CD4-positive, alpha-beta T cell (primary cell): ENCODE measurements around the gene THBS4. TPM values are rescaled to one million over a fixed set of nuclear protein-coding genes. Genes with fewer than 3 reads are reported as not detected.

ENCODE experiments used
- ATAC-seq: fragments of 200-7000 bp; cut with Tn5 transposase; one replicate; pipeline ENCODE4 v1.10.0; 2022; ENCODE audit warnings: mild to moderate bottlenecking; ENCODE audit not compliant: poor library complexity
- CTCF ChIA-PET: fragments of 350-600 bp; sonication (Branson Sonifier 250); formaldehyde crosslinking; loops from one replicate; lab custom pipeline; 2021; ENCODE audit warnings: antibody characterized with exemption, inconsistent platforms; lab: Charles Lee
- POLR2A ChIA-PET: fragments of 350-600 bp; sonication (Branson Sonifier 250); formaldehyde crosslinking; loops from one replicate; lab custom pipeline; 2021; ENCODE audit warnings: antibody characterized with exemption, inconsistent platforms; lab: Charles Lee
- DNase-seq, 14 experiments: peaks; one replicate each; pipeline ENCODE4 v3.0.0-alpha.2; 2013 to 2020; ENCODE audit warnings: mixed read lengths in 2 of 14
- H3K27ac ChIP-seq, 2 donors: one replicate each; pipeline versions ENCODE4 v1.5.1 to v1.7.0; 2013; ENCODE audit warnings: low read length in 2 of 2, low read depth in 1 of 2, mild to moderate bottlenecking in 1 of 2
- H3K27me3 ChIP-seq, 2 experiments: 1 replicate in 1 of 2; 2 replicates in 1 of 2; pipeline versions ENCODE4 v1.6.1 to v1.7.0; 2013; ENCODE audit warnings: low read length in 2 of 2, control low read depth in 1 of 2, mild to moderate bottlenecking in 1 of 2, moderate library complexity in 1 of 2; ENCODE audit not compliant: insufficient read depth in 2 of 2, control insufficient read depth in 1 of 2
- H3K36me3 ChIP-seq: one replicate; pipeline ENCODE4 v1.6.1; 2013; ENCODE audit warnings: low read length, control low read depth; ENCODE audit not compliant: insufficient read depth
- H3K4me1 ChIP-seq: one replicate; pipeline ENCODE4 v1.6.1; 2013; ENCODE audit warnings: low read length, control low read depth; ENCODE audit not compliant: insufficient read depth
- H3K4me3 ChIP-seq: one replicate; pipeline ENCODE4 v1.5.1; 2013; ENCODE audit warnings: mild to moderate bottlenecking, low read length, moderate library complexity
- H3K9me3 ChIP-seq, 2 experiments: 1 replicate in 1 of 2; 2 replicates in 1 of 2; pipeline versions ENCODE4 v1.6.1 to v1.7.0; 2013; ENCODE audit warnings: low read length in 2 of 2, mild to moderate bottlenecking in 2 of 2, control low read depth in 1 of 2, moderate library complexity in 1 of 2; ENCODE audit not compliant: control insufficient read depth in 1 of 2, insufficient read depth in 1 of 2
- H3K27ac Mint-ChIP-seq: one replicate; pipeline ENCODE4 v1.8.0; 2020; ENCODE audit warnings: mixed read lengths
- H3K27me3 Mint-ChIP-seq: one replicate; pipeline ENCODE4 v1.8.0; 2021; ENCODE audit warnings: mixed read lengths
- H3K36me3 Mint-ChIP-seq: one replicate; pipeline ENCODE4 v1.8.0; 2021; ENCODE audit warnings: low read depth, mixed read lengths
- H3K4me1 Mint-ChIP-seq: one replicate; pipeline ENCODE4 v1.8.0; 2021; ENCODE audit warnings: low read depth, mixed read lengths
- H3K4me3 Mint-ChIP-seq: one replicate; pipeline ENCODE4 v1.8.0; 2020; ENCODE audit warnings: mild to moderate bottlenecking, mixed read lengths
- H3K9me3 Mint-ChIP-seq: one replicate; pipeline ENCODE4 v1.8.0; 2020; ENCODE audit warnings: mixed read lengths
- CTCF ChIP-seq: fragments of 200-600 bp; IDR thresholded peaks from one replicate; pipeline ENCODE4 v1.8.0; 2022; ENCODE audit warnings: antibody characterized with exemption, mild to moderate bottlenecking
- intact Hi-C, 2 experiments: fragments of 100-400 bp; cut with DNase I in 1 of 2; cut with micrococcal nuclease in 1 of 2; formaldehyde crosslinking; loops; one replicate each; pipeline versions ENCODE4 v1.15.1 to v1.9.0; 2023 to 2025; cut with DNase I, micrococcal nuclease
- total RNA-seq, 174 experiments: library from RNA in 2 of 174; stranded (reverse) in 2 of 174; gene quantifications; one replicate each; pipeline ENCODE4 v1.2.3 and lab custom pipeline; 2021 to 2026

Gene THBS4
- total RNA-seq, 2 experiments from 2014 or later, result 0.47 to 0.85 TPM

DNA sequence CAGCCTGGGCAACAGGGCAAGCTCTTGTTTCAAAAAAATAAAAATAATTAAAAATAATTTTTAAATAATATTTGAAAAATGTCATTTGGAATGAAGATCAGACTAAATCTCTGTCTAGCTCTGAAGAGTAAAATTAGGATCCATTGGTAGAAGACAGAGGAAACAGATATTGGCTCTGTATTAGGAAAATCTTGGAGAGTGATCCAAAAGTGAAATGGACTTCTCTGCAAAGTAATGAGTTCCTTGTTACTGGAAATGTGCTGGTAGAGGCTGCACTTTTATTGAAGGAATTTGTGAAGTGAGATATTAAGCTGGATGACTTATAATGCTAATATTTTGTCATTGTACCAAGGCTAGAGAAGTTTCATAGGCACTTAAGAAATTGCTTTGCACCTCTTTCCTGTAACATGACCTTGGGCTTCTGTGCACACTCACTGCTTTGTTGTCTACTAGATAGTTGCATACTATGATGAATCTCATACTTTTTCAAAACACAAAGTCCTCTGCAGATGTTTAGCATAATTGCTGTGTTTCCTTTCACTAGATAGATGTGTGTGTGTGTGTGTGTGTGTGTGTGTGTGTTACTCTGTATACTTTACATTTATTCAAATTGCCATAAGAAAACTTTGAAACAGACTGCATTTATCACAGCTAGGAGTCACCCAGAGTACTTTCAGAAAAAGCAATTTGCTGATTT is 13.1 kb downstream of the THBS4 start:
- POLR2A ChIA-PET, result no interaction called here
- peaks cover 29% of the 10 kb centered on the region for H3K27me3 Mint-ChIP-seq
- H3K4me3 Mint-ChIP-seq, result no peak overlapping the region
- Histone ChIP-seq H3K36me3 (no peaks in the 10 kb centered on the region), H3K27me3 (peaks cover 0 to 12% of the 10 kb centered on the region in 2 experiments), H3K27ac (no peak overlapping the region), H3K4me3 (no peak overlapping the region), H3K4me1 (no peaks in the 10 kb centered on the region), H3K9me3 (no peaks in the 10 kb centered on the region)
- intact Hi-C loops, result no loop called here
- no peaks in the 10 kb centered on the region for H3K4me1 Mint-ChIP-seq
- DNase-seq, result no peak
- H3K9me3 Mint-ChIP-seq, result no peaks in the 10 kb centered on the region
- no peak overlapping the region for H3K27ac Mint-ChIP-seq
- TF ChIP-seq CTCF, result no peak
- no peak for ATAC-seq
- no peaks in the 10 kb centered on the region for H3K36me3 Mint-ChIP-seq
- CTCF ChIA-PET, result no interaction called here

GRCh38 chr5:80052464-80052863 is 17.3 kb downstream of the THBS4 start:
- DNase-seq (no peak), ATAC-seq (no peak)
- peaks cover 0 to 5% of the 10 kb centered on the region in 2 experiments for H3K27me3 ChIP-seq
- intact Hi-C loops, result no loop called here
- H3K27ac ChIP-seq, result no peak overlapping the region
- H3K4me1 Mint-ChIP-seq, result no peaks in the 10 kb centered on the region
- no peak for TF ChIP-seq CTCF
- no peaks in the 10 kb centered on the region for H3K27me3 Mint-ChIP-seq
- CTCF ChIA-PET, result no interaction called here
- no peaks in the 10 kb centered on the region for H3K36me3 Mint-ChIP-seq
- no peaks in the 10 kb centered on the region for H3K36me3 ChIP-seq
- H3K9me3 Mint-ChIP-seq, result no peaks in the 10 kb centered on the region
- no peak overlapping the region for H3K4me3 Mint-ChIP-seq
- no peak overlapping the region for H3K27ac Mint-ChIP-seq
- no peak overlapping the region for H3K4me3 ChIP-seq
- no peaks in the 10 kb centered on the region for H3K9me3 ChIP-seq
- H3K4me1 ChIP-seq, result no peaks in the 10 kb centered on the region
- POLR2A ChIA-PET, result no interaction called here

DNA sequence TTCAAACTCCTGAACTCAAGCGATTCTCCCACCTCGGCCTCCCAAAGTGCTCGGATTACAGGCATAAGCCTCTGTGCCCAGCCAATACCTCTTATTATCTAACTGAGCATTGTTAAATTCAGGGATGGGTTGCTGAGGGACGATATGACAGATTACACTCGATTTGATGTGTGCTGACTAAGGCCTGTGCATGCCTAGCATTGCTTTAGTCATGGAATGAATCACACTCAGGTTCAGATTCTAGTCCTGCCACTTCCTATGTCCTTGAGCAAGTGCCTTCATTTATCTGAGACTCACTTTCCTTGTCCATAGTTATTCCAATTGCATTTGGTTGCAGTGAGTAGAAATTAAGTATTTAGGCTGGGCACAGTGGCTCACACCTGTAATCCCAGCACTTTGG is 19.5 kb downstream of the THBS4 start:
- no peaks in the 10 kb centered on the region for H3K36me3 Mint-ChIP-seq
- Histone ChIP-seq H3K27ac (no peak overlapping the region), H3K36me3 (no peaks in the 10 kb centered on the region), H3K4me3 (no peak overlapping the region), H3K27me3 (no peaks in the 10 kb centered on the region), H3K9me3 (no peaks in the 10 kb centered on the region), H3K4me1 (no peaks in the 10 kb centered on the region)
- ChIA-PET POLR2A (no interaction called here), CTCF (no interaction called here)
- no peak for TF ChIP-seq CTCF
- no peaks in the 10 kb centered on the region for H3K4me1 Mint-ChIP-seq
- H3K4me3 Mint-ChIP-seq, result no peak overlapping the region
- H3K9me3 Mint-ChIP-seq, result no peaks in the 10 kb centered on the region
- H3K27ac Mint-ChIP-seq, result no peak overlapping the region
- DNase-seq (no peak), ATAC-seq (no peak)
- H3K27me3 Mint-ChIP-seq, result no peaks in the 10 kb centered on the region
- intact Hi-C loops, result no loop called here
